ENCODE data around the gene SBF2. TPM values are rescaled to one million over a fixed set of nuclear protein-coding genes. Genes with fewer than 3 reads are reported as not detected.

The SBF2 gene
- total and polyA plus RNA-seq, 2 of the 13 experiments (the other 11 are each of a cell fraction or from before 2014, with no cell fraction given): 24.0 to 45.8 TPM

- ChIA-PET CTCF (ENCODE audit: low intra/inter-chr PET ratio, low total read pairs) (no interaction called here), POLR2A (interaction anchor here (1.7 to 6.7 kb wide), 3 partner anchors 22 to 569 kb away, joined by 3 to 118 read pairs (median 47); partner anchors contain the start of gene ADM)
- in situ Hi-C loops (cut with HindIII; ENCODE audit: extremely low pct_ligation_motif_present, low pct_unique_long_range_greater_than_20kb): loop anchor here (10.0 kb wide), 2 partner anchors 474 to 564 kb away; no protein-coding TSS in a partner anchor
- Histone ChIP-seq H3K27ac (ENCODE audit: extremely low read length, insufficient read depth, low read length) (peak overlapping the region; percentile 90), H3K9ac (ENCODE audit: insufficient read depth, low read depth, low read length) (no peak overlapping the region), H3K4me2 (ENCODE audit: low read depth, low read length) (no peak overlapping the region), H3K79me2 (ENCODE audit: insufficient read depth, low read length) (no peaks in the 10 kb centered on the region), H3K4me1 (ENCODE audit: insufficient read depth, low read length) (peaks cover 59% of the 10 kb centered on the region), H3K4me3 (replicated peaks in 1 of 3; ENCODE audit: insufficient read depth in 1 of 3, low read depth in 2 of 3, low read length in 3 of 3) (no peak overlapping the region), H3K9me3 (ENCODE audit: low read length) (no peaks in the 10 kb centered on the region), H2AFZ (ENCODE audit: low read length) (no peak overlapping the region), H4K20me1 (ENCODE audit: insufficient read depth, low read length) (no peaks in the 10 kb centered on the region), H3K36me3 (replicated peaks in 1 of 2; ENCODE audit: control insufficient read depth in 1 of 2, insufficient read depth in 2 of 2, low read length in 2 of 2) (no peaks in the 10 kb centered on the region), H3K27me3 (ENCODE audit: control insufficient read depth in 1 of 2, insufficient read depth in 2 of 2, low read length in 2 of 2) (no peaks in the 10 kb centered on the region)
- DNase-seq (ENCODE audit: low spot score): no peak
- 91% methylated on average over 3 of the region's 3 CpGs for WGBS (ENCODE audit: low lambda C conversion rate)
- intact Hi-C loops (cut with micrococcal nuclease; ENCODE audit: unreplicated experiment): no loop called here
- BruUV-seq (replicated peaks): no TSS peak
- TF ChIP-seq MAFF (IDR thresholded peaks at IDR 0.05; ENCODE audit: low read depth, low read length) (peak; percentile 74), FOSL2 (CRISPR knock-in tag; IDR thresholded peaks at IDR 0.05) (peak; percentile 21; the same call in 1 of the 2 replicates), MAFK (conservative IDR thresholded peaks at IDR 0.05 in 1 of 2, IDR thresholded peaks at IDR 0.05 in 1 of 2; ENCODE audit: low read length in 2 of 2) (peak; percentile 47 to 78), ZNF296 (CRISPR knock-in tag; conservative IDR thresholded peaks at IDR 0.05) (no peak)
- FAIRE-seq: no peak
- ATAC-seq: no peak
These were observed 34.5 kb upstream of the SBF2 start for GRCh38 chr11:10328314-10329098.

- DNase-seq (ENCODE audit: low spot score) (no peak), FAIRE-seq (no peak), ATAC-seq (no peak)
- in situ Hi-C loops (cut with HindIII; ENCODE audit: extremely low pct_ligation_motif_present, low pct_unique_long_range_greater_than_20kb): loop anchor here (10.0 kb wide), 2 partner anchors 472 to 562 kb away; no protein-coding TSS in a partner anchor
- no TSS peak for BruUV-seq (replicated peaks)
- Histone ChIP-seq H3K27me3 (ENCODE audit: control insufficient read depth in 1 of 2, insufficient read depth in 2 of 2, low read length in 2 of 2) (no peaks in the 10 kb centered on the region), H3K4me1 (ENCODE audit: insufficient read depth, low read length) (peaks cover 70% of the 10 kb centered on the region), H3K9me3 (ENCODE audit: low read length) (no peaks in the 10 kb centered on the region), H3K4me2 (ENCODE audit: low read depth, low read length) (peak overlapping the region; percentile 60; the same call in 1 of the 2 replicates), H3K36me3 (replicated peaks in 1 of 2; ENCODE audit: control insufficient read depth in 1 of 2, insufficient read depth in 2 of 2, low read length in 2 of 2) (no peaks in the 10 kb centered on the region), H4K20me1 (ENCODE audit: insufficient read depth, low read length) (no peaks in the 10 kb centered on the region), H3K9ac (ENCODE audit: insufficient read depth, low read depth, low read length) (peak overlapping the region; percentile 32; the same call in 1 of the 2 replicates), H3K27ac (ENCODE audit: extremely low read length, insufficient read depth, low read length) (peak overlapping the region; percentile 90), H3K79me2 (ENCODE audit: insufficient read depth, low read length) (no peaks in the 10 kb centered on the region), H3K4me3 (replicated peaks in 1 of 3; ENCODE audit: insufficient read depth in 1 of 3, low read depth in 2 of 3, low read length in 3 of 3) (no peak overlapping the region; a peak in 1 of 6 replicates), H2AFZ (ENCODE audit: low read length) (no peak overlapping the region)
- POLR2A ChIA-PET: interaction anchor here (1.2 to 6.7 kb wide), 12 partner anchors 8 to 424 kb away, joined by 4 to 118 read pairs (median 12); partner anchors contain the start of genes ADM and CTR9
- CTCF ChIA-PET (ENCODE audit: low intra/inter-chr PET ratio, low total read pairs): interaction anchor here (1.8 kb wide), 1 partner anchor 39 kb away, joined by 6 read pairs; no protein-coding TSS in a partner anchor
- intact Hi-C loops (cut with micrococcal nuclease; ENCODE audit: unreplicated experiment): loop anchor here (2.0 kb wide), 1 partner anchor 24 kb away; no protein-coding TSS in a partner anchor
- TF ChIP-seq RBAK (CRISPR knock-in tag; IDR thresholded peaks at IDR 0.05) (no peak), ZIK1 (CRISPR knock-in tag; IDR thresholded peaks at IDR 0.05; ENCODE audit: borderline replicate concordance, low read depth) (0 out of 2 replicates have a peak, but pooled peaks have one; percentile 7), KLF12 (CRISPR knock-in tag; IDR thresholded peaks at IDR 0.05; ENCODE audit: borderline replicate concordance) (no peak), CCDC6 (CRISPR knock-in tag; IDR thresholded peaks at IDR 0.05) (no peak), ZBTB43 (CRISPR knock-in tag; conservative IDR thresholded peaks at IDR 0.05) (no peak), ZNF841 (CRISPR knock-in tag; IDR thresholded peaks at IDR 0.05; ENCODE audit: borderline replicate concordance) (no peak), RXRA (CRISPR knock-in tag; IDR thresholded peaks at IDR 0.05) (no peak), ZNF317 (CRISPR knock-in tag; IDR thresholded peaks at IDR 0.05) (peak; percentile 95), SOX5 (CRISPR knock-in tag; IDR thresholded peaks at IDR 0.05; ENCODE audit: borderline replicate concordance) (peak; percentile 12; the same call in 1 of the 2 replicates), RNF2 (conservative IDR thresholded peaks at IDR 0.05; ENCODE audit: low read depth) (no peak), ZFY (CRISPR knock-in tag; IDR thresholded peaks at IDR 0.05) (no peak), CEBPB (IDR thresholded peaks at IDR 0.05; ENCODE audit: borderline replicate concordance, low read depth, low read length) (0 out of 2 replicates have a peak, but pooled peaks have one; percentile 5), ZNF547 (CRISPR knock-in tag; IDR thresholded peaks at IDR 0.05) (no peak), FOXO1 (CRISPR knock-in tag; IDR thresholded peaks at IDR 0.05) (no peak)
These were observed 33.2 kb upstream of the SBF2 start for GRCh38 chr11:10327254-10327653.
